ENCODE data around the gene DPP6. TPM values are rescaled to one million over a fixed set of nuclear protein-coding genes. Genes with fewer than 3 reads are reported as not detected.

DPP6 gene
- total RNA-seq, 3 donors from 2014 or later (not counting 1 experiment from before 2014, with no cell fraction given), result not detected

- H3K36me3 Mint-ChIP-seq, result peaks cover 6% of the 10 kb centered on the region
These were observed 480.6 kb downstream of the DPP6 start for GRCh38 chr7:154532771-154533170.

GRCh38 chr7:154540596-154540995 is 488.4 kb downstream of the DPP6 start:
- H3K4me3 ChIP-seq (ENCODE audit: low read length), result no peak overlapping the region
- 70% methylated on average over 4 of the region's 4 CpGs for WGBS (ENCODE audit: insufficient coverage)

More at GRCh38 chr7:154532771-154533170, 480.6 kb downstream of the DPP6 start:
- Mint-ChIP-seq H3K4me1 (no peaks in the 10 kb centered on the region), H3K4me3 (no peak overlapping the region), H3K9me3 (peaks cover 17 to 25% of the 10 kb centered on the region in 2 donors), H3K27ac (no peak overlapping the region), H3K27me3 (ENCODE audit: low read depth in 2 of 2) (no peaks in the 10 kb centered on the region)
- no peaks in the 10 kb centered on the region for H3K4me1 ChIP-seq (ENCODE audit: control insufficient read depth, insufficient read depth, low read length)
- H3K36me3 ChIP-seq (ENCODE audit: control insufficient read depth, insufficient read depth, low read length), result no peaks in the 10 kb centered on the region
- no peaks in the 10 kb centered on the region for H3K27me3 ChIP-seq (ENCODE audit: control insufficient read depth, insufficient read depth, low read length)
- intact Hi-C loops (cut with micrococcal nuclease), result no loop called here
- TF ChIP-seq CTCF (IDR thresholded peaks at IDR 0.05), result no peak
- no peak for ATAC-seq
- no peak overlapping the region for H3K4me3 ChIP-seq (ENCODE audit: low read length)
- peaks cover 3% of the 10 kb centered on the region for H3K9me3 ChIP-seq (ENCODE audit: control insufficient read depth, insufficient read depth, low read length)
- DNase-seq, result no peak
- no peak overlapping the region for H3K27ac ChIP-seq (ENCODE audit: low read length)

GRCh38 chr7:154541606-154542005 is 489.4 kb downstream of the DPP6 start:
- Histone ChIP-seq H3K4me3 (ENCODE audit: low read length) (no peak overlapping the region), H3K4me1 (ENCODE audit: control insufficient read depth, insufficient read depth, low read length) (no peaks in the 10 kb centered on the region), H3K27me3 (ENCODE audit: control insufficient read depth, insufficient read depth, low read length) (no peaks in the 10 kb centered on the region), H3K27ac (ENCODE audit: low read length) (no peak overlapping the region), H3K36me3 (ENCODE audit: control insufficient read depth, insufficient read depth, low read length) (no peaks in the 10 kb centered on the region), H3K9me3 (ENCODE audit: control insufficient read depth, insufficient read depth, low read length) (no peaks in the 10 kb centered on the region)
- Mint-ChIP-seq H3K9me3 (peaks cover 0 to 9% of the 10 kb centered on the region in 2 donors), H3K4me3 (no peak overlapping the region), H3K36me3 (no peaks in the 10 kb centered on the region), H3K27ac (no peak overlapping the region), H3K27me3 (ENCODE audit: low read depth in 2 of 2) (no peaks in the 10 kb centered on the region), H3K4me1 (no peaks in the 10 kb centered on the region)
- intact Hi-C loops (cut with micrococcal nuclease), result no loop called here
- ATAC-seq (no peak), DNase-seq (no peak)
- 96% methylated on average over 5 of the region's 5 CpGs for WGBS (ENCODE audit: insufficient coverage)
- no peak for TF ChIP-seq CTCF (IDR thresholded peaks at IDR 0.05)

More at GRCh38 chr7:154540596-154540995, 488.4 kb downstream of the DPP6 start:
- H3K4me3 Mint-ChIP-seq, result no peak overlapping the region
- H3K27ac ChIP-seq (ENCODE audit: low read length), result no peak overlapping the region
- intact Hi-C loops (cut with micrococcal nuclease), result no loop called here
- DNase-seq (no peak), ATAC-seq (no peak)
- peaks cover 4 to 13% of the 10 kb centered on the region in 2 donors for H3K9me3 Mint-ChIP-seq
- no peaks in the 10 kb centered on the region for H3K27me3 Mint-ChIP-seq (ENCODE audit: low read depth in 2 of 2)
- TF ChIP-seq CTCF (IDR thresholded peaks at IDR 0.05), result no peak
- H3K9me3 ChIP-seq (ENCODE audit: control insufficient read depth, insufficient read depth, low read length), result no peaks in the 10 kb centered on the region
- no peaks in the 10 kb centered on the region for H3K27me3 ChIP-seq (ENCODE audit: control insufficient read depth, insufficient read depth, low read length)
- no peaks in the 10 kb centered on the region for H3K36me3 ChIP-seq (ENCODE audit: control insufficient read depth, insufficient read depth, low read length)
- H3K27ac Mint-ChIP-seq, result no peak overlapping the region
- no peaks in the 10 kb centered on the region for H3K36me3 Mint-ChIP-seq
- H3K4me1 Mint-ChIP-seq, result no peaks in the 10 kb centered on the region
- no peaks in the 10 kb centered on the region for H3K4me1 ChIP-seq (ENCODE audit: control insufficient read depth, insufficient read depth, low read length)

GRCh38 chr7:154546946-154547587 is 494.9 kb downstream of the DPP6 start:
- Mint-ChIP-seq H3K4me3 (no peak overlapping the region), H3K27ac (no peak overlapping the region), H3K36me3 (no peaks in the 10 kb centered on the region), H3K4me1 (no peaks in the 10 kb centered on the region), H3K27me3 (ENCODE audit: low read depth in 2 of 2) (no peaks in the 10 kb centered on the region), H3K9me3 (peaks cover 4 to 11% of the 10 kb centered on the region in 2 donors)
- Histone ChIP-seq H3K27ac (ENCODE audit: low read length) (no peak overlapping the region), H3K9me3 (ENCODE audit: control insufficient read depth, insufficient read depth, low read length) (peaks cover 3% of the 10 kb centered on the region), H3K4me1 (ENCODE audit: control insufficient read depth, insufficient read depth, low read length) (no peaks in the 10 kb centered on the region), H3K27me3 (ENCODE audit: control insufficient read depth, insufficient read depth, low read length) (no peaks in the 10 kb centered on the region), H3K36me3 (ENCODE audit: control insufficient read depth, insufficient read depth, low read length) (no peaks in the 10 kb centered on the region), H3K4me3 (ENCODE audit: low read length) (no peak overlapping the region)
- 71% methylated on average over 9 of the region's 9 CpGs for WGBS (ENCODE audit: insufficient coverage)
- intact Hi-C loops (cut with micrococcal nuclease), result no loop called here
- DNase-seq (no peak), ATAC-seq (no peak)
- no peak for TF ChIP-seq CTCF (IDR thresholded peaks at IDR 0.05)

Measured in natural killer cell (primary cell).